Measurements from ENCODE around the gene DCTN2.

The DCTN2 gene

DNA sequence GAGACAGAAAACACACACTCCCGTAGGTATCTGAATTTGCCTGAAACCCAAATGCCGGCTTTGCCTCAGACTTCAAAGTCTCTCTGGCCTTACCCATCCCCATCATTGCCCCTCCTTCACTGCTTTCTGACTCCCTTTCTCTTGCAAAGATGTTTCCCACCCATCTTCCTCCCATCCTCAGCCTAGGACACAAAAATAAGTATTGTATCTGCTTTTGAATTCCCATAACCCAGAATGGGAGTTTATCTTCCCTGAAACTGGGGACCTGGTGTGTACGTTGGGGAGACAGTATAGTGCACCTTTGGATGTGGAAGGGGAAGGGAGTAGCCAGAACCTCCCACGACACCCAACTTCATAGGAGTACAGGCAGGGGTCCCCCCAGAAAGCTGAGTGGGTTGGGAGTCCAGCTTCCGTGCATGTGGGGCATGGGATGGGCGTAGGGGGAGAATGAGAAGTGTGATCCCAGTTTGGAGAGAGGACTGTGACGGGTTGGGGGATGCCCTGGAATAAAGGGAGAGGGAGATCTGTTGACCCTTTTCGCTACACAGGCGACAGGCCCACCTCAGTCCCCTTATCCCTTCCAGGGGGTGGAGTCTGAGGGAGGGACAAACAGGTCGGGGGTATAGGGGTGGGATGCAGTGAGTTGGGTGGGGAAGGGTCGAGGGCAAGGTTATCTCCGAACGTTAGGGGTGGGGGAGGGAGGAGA lies 2.4 kb upstream of the DCTN2 start:
- DNase-seq = no peak

DNA sequence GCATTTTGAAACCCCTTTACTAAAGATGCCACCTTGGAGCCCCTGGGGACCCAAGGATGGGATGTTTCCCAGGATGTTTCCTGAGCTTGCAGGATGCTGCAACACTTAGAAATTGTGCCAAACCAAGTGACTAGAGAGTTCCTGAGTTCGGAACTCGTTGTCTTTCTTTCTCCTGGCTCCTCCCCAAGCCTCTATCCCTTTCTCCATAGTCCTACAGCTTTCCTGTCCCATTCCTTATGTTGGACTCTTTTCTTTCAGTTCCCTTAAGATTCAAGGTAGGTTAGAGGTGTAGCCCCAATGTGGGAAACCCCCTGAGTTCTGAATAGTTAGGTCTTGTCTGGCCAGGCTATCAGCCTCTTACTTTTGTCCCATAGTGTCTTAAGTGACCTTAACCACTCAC lies 1.5 kb upstream of the DCTN2 start:
- no peak for DNase-seq

DNA sequence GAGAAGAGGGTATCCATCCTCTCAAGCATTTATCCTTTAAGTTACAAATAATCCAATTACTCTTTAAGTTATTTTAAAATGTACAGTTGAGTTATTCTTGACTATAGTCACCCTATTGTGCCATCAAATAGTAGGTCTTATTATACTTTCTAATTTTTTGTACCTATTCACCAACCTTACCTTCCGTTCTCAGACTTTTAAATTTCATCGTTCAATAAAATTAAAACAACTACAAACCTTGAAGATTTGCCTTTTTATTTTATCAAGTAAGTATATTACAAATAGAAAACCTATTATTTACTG lies 972 bp upstream of the DCTN2 start:
- DNase-seq = no peak

DNA sequence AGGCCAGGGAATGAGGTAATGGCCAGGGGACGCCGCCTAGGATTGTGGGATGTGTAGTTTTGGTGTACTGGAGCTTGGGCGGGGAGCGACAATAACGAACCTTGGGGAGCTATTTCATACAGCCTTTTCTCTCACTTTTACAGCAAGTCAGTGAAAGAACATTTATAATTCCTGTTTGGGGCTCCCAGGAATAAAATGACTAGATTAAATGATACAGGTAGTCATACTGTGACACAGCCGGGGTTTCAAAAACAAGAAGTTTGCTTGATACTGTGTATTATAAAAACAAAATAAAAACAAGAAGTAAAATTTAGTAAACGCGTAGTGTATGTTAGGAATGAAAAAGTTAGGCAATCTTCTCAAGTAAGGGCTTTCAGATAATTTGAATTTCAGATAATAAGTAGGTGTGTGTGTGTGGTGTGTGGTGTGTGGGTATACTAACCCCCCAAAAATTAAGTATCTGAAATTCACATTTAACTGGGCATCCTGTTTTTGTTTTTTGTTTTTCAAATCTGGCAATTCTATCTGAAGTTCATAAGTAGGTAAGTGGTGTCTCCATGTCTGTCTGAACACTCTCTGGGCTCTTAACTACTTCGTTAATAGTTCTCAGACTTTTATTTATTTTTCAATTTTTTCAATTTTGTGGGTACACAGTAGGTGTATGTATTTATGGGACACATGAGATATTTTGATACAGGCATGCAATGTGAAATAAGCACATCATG lies 458 bp upstream of the DCTN2 start:
- no peak for DNase-seq

DNA sequence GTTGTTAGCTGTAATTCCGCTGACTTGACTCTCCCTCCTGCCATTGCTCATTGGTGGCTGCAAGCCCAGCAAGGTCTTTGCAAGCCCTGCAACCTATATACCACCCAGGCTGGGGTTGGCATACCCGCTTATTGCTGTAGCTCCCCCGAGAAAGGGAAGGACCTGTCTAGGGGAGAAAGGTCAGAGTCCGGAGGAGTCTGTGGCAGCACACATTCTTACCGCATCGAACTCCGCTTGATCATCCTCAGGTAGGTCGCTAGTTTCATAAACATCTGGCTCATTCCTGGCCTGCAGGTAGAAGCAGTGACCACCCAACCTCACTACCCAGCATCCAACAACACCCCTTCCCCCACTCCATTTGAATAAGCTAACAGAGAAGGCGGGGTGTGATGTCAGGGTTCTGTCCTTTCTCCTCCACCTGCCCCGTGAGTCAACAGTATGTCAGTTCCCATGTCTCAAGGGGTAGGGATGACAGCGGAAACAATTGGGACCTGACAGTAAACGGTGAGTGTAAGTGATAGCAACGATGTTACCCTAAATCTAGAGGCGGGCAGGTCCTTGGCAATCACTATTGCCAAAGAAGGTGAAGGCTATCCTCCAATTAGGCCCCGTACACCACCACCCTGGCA lies 1.1 kb downstream of the DCTN2 start:
- DNase-seq = no peak

DNA sequence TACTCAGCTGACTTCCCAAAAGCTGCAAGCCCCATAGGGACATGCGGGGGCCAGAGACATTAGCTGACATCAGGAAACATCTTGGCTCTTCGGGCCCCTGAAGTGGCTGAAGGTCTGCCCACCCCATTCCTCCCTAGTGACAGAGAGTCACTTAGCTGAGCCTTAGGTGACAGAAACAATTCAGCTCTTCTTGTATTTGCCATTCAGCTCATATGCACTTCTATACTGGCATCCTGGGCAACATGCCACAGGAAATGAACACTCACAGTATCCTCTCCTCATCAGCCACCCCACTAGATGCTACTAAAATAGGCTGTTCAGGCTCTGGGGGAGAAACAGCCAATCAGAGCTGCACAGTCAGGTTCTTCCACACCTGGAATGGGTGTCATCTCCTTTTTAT lies 3.4 kb downstream of the DCTN2 start:
- no peak for DNase-seq

DNA sequence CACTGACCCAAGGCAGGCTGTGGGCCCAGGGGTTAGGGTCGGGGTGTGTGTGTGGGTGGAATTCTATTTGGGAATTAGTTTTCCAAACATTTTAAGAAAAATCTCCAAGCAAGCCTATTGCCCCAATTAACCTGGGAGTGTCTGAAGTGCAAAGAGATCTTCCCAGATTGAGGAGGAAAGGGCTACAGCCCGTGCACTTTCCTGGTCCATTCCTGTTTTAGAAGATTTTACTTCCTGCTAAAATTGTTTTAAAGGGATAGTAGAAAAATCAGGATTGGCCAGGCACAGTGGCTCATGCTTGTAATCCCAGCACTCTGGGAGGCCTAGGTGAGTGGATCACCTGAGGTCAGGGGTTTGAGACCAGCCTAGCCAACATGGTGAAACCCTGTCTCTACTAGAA lies 5.3 kb downstream of the DCTN2 start:
- no peak for DNase-seq

DNA sequence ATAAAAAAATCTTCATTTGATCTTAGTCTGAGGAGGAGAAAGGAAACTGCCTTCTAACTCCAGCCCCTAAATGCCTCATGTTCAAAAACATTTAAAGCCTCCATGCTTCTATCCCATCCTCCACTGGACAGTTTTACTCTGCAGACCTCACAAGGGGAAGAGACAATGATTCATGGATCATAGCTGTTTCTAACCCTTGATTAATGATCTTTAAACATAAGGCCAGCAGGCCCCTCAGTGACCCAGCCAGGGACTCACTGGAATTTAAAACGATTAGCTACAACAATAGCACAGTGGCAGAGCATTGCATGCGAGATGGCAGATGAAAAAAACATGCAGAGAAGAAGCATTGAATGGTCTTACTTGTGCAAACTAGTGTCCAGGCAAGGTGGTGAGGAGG lies 6.0 kb downstream of the DCTN2 start:
- DNase-seq = no peak

DNA sequence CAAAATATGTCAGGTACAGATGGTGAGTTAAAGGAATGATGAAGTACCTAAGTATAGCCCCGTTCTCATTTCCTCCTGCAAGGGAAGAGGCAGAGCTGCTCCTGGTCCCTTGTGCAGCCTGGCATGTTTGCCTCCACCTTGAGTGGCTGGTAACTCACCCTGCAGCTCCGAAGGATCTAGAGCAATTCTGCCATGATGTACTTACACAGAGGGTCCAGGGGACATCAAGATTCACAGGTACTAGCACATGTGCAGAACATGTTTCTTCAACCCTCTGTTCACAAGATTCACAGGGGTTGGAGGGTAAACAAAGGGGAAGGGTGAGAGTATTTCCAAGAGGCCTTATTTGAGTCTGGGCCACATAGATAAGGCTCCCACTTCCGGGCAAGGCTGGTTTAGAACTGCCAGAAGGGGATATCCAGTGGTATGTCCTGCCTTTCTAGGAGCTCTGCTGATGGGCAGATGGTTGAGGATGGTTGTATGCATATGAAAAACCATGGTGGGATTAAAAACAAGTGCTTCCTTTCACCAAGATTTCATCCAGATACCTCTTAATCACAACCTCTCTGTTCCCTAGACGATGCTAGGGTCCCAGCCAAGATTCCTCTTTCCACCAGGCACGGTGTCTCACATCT lies 7.7 kb downstream of the DCTN2 start:
- no peak for DNase-seq

DNA sequence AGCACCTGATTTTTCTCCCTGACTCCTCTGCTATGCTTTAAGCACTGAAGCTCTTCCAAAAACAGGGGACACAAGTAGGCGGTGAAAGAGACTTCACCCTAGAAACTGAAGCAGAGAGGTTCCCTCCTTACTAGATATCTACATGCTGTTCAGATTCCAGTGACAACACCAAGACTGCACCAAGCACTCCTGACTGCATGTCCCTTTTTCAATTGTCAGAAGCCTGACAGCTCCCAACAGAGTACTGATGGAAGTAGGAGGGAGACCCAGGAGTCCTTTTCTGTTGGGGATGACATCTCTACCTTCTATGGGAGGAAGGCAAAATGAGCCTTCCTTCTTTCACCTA lies 10.4 kb downstream of the DCTN2 start:
- no peak for DNase-seq

DNA sequence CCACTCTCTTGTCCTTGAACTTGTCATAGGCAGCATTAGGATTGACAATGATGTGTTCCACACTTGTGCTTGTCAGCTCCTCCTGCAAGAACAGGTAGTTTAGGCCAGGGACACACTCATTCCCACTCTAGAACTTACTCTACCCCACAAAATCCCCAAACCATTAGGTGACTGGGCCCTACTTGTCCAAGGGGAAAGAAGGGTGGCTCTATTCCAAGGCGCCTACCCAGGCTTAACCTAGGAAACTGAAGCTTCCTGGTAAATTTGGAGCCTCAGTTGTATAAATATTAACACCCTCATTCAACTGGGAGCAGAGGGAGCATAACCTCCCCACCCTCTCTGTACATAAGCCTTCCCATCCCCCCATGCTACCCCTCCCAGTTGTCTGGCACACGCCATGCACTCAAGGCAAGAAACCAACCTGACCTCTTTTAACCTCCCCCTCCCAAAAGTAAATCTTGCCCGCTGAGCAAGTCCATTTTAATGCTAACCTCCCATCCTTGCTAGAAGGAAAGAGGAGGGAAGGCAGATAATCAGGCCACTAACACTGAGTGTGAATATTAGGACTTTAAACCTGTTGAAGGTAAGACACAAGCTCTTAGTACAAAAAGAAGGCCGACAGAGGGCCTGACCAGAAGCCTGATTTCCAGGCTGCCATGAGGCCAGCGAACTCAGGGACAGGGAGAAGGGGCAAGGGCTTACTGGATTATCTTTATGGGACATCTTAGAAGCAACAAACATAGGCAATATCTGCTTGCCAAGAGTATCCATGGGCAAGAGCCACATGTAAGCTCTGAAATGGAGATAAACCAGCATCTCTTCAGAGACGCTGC lies 11.0 kb downstream of the DCTN2 start:
- DNase-seq = no peak

DNA sequence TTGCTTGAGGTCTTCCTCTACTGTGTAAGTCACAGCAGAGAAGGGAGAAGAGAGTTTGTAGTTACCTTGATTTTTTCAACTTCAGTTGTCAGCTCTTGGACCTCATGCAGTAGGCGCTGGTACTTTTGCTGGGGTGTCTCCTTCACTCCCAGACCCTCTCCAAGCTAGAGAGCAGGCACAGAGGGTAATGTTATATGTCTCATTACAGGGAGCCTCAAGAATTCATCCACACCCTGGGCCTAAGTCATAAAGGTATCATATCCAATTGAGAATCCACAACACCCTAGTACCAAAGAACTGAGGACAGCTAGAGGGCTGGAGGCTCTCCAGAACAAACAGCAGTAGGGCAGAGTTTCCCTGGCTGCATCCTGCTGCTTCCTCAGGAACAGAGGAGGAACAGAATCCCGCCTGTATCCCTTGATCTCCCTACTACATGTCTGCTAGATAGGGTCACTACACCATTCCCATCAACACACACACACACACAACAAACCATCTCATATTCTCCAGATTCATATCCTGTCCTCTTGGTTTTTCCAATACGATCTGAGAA lies 11.9 kb downstream of the DCTN2 start:
- no peak for DNase-seq

DNA sequence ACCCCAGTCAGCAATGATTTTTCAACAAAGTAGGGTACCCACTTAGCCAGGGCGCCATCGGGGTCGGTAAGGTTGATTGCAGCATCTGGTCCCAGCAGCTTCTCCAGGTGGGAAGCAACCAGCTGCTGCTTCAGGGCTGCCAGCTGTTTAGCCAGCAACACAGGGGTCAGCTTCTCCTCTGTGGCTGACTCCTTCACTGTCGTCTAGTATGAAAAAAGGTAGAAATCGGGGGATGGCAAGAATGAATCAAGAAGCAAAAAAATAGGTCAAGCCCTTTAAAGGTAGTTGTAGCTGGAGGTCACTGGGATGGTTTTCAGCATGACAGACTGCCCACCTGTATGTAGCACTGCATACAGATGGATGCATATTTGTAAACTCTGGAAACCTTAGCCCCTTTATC lies 12.7 kb downstream of the DCTN2 start:
- DNase-seq = no peak

DNA sequence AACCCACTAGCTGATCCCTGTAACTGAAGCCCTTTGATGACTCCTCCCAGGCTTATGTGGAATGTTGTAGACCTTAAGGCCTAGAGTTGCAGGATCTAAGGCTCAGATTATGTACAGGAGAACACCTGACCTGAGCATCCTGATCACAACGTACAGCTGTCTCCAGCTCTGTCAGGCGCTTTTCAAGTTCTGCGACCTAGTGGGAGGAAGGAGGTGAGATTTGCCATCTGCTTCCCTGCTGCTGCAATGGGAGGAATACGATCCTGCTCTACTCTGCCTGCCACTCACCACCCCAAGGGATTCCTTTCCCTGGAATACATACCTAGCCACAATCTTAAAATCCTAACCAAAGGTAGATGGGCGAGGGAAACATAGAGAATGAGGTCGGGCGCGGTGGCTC lies 13.9 kb downstream of the DCTN2 start:
- DNase-seq = no peak

DNA sequence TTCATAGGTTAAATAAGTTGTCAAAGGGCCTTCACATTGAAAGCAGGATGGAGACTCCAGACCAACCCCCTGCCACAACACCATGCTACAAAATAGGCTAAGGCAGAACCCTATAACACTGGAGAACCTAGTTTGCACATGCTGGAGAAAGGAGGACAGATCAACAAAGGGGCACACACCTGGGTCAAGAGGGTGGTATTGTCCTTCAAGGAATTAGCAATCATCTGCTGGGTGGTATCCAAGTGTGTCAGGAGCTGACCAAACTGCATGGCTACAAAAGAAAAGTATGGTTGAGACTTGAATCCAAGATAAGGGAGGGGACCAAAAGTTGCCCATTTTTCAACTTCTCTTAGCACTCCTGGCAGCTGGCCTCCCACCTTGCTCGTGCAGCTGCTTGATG lies 15.2 kb downstream of the DCTN2 start:
- no peak for DNase-seq

DNA sequence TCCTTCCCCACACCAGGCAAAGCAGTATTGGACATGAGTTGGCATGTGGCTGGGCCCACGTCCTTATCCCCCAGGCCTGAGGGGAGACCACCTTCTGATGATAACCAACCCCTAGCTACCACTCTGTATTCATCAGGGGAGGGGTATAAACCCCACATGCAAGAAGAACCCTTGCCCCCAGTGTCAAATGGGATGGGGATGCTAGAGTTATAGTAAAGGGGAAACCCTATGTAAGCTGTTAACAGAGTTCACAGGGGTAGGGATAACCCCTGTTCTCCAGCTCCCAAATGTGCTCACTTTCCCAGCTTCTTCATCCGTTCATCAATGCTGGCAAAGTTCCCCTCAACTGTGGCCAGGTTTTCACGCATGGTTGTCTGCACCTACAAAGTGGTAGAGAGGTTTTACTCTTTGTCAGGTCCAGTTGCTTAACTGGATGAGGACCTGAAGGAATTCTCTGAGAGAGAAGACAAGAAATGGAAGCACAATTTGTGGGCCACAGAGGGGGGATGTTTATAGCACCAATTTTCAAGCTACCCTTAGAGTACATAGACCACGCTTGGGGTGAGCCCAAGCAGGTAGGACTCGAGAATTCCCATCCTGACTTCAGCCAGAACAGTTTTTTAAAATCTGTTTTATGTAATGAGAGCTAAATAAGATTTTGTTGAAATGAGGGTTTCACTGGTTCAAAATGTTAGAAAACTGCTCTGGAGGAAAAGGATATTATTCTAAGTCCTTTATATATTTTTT lies 16.4 kb downstream of the DCTN2 start:
- no peak for DNase-seq

DNA sequence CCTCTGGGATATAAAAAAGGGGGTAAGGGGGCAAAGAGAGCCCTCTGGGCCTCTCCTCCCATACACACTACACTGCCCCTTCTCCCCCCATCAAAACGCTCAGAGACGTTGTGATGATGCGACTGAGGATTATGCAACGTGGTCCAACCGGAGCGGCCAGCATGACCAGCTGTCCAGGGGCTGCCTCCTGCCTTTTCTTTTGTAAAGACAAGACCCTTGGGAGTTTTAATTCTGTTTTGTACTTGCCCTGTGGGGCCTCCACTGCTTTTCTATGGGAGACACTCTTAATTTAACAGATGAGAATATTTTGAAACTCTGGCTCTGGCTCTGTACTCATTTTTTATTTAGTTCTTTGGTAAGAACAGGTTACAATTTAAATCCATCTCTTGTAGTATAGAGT lies 17.2 kb downstream of the DCTN2 start:
- DNase-seq = no peak

DNA sequence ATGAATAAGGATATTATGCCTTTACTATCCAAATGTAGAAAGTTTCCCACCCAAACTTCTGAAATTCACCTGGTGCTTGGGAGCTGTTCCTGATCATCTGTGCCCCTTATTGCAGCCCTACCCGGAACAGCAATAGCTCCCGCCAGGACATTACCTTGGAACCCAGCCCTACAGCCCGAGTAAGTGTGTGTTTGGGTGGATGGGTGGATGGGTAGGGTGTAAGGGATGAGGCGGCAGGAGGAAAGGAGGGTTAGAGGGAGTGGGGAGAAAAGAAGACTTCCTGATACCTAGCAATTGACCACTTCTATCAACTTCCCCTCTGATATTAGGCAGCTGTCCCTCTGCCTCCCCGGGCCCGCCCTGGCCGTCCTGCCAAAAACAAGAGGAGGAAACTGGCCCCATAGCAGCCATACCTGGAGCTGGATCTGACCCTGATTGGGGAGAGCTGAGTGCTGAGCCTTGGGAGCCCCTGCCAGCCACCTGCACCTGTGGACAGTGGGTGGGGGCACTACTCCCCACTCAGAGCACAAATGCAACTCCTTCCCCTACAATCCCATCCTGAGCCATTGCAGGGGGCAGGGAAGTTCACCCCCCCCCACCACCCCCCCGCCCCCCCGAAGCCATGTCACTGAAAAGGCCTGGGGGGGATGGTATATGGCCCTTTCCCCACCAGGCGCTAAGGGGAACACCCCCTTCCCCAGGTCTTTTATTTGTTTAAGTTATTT lies 18.0 kb downstream of the DCTN2 start:
- DNase-seq = no peak

DNA sequence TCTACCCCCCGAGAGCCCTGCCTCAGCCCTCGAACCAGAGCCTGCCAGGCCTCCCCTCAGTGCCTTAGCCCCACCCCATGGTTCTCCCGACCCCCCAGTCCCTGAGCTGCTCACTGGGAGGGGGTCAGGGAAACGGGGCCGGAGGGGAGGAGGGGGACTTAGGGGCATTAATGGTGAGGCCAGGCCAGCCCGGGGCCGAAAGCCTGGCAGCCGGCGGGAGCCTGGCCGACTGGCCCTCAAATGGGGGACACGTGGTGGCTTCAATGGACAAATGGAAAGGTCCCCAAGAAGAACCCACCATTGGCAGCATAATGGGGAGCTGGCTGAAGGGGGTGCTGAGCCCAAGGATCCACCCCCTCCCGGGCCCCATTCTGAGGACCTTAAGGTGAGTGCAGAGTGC lies 18.8 kb downstream of the DCTN2 start:
- DNase-seq = no peak

DNA sequence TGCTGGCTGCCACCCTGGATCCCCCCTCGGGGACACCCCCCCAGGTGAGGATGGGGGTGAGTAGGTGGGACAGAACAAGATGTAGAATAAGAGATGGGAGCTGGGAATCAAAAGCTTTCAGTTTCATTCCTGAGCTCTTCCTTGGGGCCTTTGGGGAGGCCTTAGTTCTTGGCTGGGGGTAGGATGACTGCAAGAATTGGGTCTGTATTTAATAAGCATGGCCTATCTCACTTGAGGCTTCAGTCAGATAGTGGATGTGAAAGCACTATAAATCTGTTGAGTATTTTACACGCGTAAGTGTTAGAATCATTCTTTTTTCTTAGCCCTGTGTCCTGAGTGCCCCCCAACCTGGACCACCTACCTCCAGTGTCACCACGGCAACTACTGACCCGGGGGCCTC lies 19.8 kb downstream of the DCTN2 start:
- no peak for DNase-seq

DNA sequence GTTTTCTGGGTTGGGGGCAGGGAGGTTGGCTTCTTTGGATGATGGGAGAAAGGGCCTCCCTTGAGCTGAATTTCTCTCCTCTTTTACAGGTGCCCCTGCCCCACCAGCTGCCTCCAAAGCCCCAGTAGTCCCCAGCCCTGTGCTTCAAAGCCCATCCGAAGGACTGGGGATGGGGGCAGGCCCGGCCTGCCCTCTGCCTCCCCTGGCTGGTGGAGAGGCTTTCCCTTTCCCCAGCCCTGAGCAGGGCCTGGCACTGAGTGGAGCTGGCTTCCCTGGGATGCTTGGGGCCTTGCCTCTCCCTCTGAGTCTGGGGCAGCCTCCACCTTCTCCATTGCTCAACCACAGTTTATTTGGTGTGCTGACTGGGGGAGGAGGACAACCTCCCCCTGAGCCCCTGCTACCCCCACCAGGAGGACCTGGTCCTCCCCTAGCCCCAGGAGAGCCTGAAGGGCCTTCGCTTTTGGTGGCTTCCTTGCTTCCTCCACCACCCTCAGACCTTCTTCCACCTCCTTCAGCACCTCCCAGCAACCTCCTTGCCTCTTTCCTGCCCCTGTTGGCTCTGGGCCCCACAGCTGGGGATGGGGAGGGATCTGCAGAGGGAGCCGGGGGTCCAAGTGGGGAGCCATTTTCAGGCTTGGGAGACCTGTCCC lies 20.4 kb downstream of the DCTN2 start:
- no peak for DNase-seq

Measured in RPMI8226 (cell line).